WTC11 (cell line): Measurements from ENCODE around the gene SCG5. TPM values are rescaled to one million over a fixed set of nuclear protein-coding genes. Genes with fewer than 3 reads are reported as not detected.
A peak's percentile ranks its signal among the peaks of the same experiment; 100 is the strongest.

Experiments used
- ATAC-seq: fragments of 200-7000 bp; cut with Tn5 transposase; 2 replicates; pipeline ENCODE4 v1.10.0; 2021; ENCODE audit warnings: mild to moderate bottlenecking, moderate library complexity
- Bru-seq: library from RNA; stranded (reverse); fragments of 400-500 nt; gene quantifications from one replicate; lab custom pipeline; 2021; lab: Mats Ljungman, UMichigan
- CTCF ChIA-PET: fragments of 300-600 bp; sonication (Branson Sonifier 250); formaldehyde crosslinking; loops from one replicate; lab custom pipeline; 2021; ENCODE audit warnings: antibody characterized with exemption; lab: Charles Lee
- POLR2A ChIA-PET: fragments of 350-600 bp; sonication (Branson Sonifier 250); formaldehyde crosslinking; loops from one replicate; lab custom pipeline; 2021; ENCODE audit warnings: antibody characterized with exemption; lab: Charles Lee
- DNase-seq: peaks from one replicate; pipeline ENCODE4 v3.0.0; 2021; ENCODE audit warnings: low spot score
- H3K27ac Mint-ChIP-seq: 2 replicates; pipeline ENCODE4 v1.8.0; 2021; ENCODE audit warnings: mixed read lengths
- H3K27me3 Mint-ChIP-seq: 2 replicates; pipeline ENCODE4 v1.8.0; 2021; ENCODE audit warnings: low read depth, mild to moderate bottlenecking, moderate library complexity, mixed read lengths
- H3K36me3 Mint-ChIP-seq: 2 replicates; pipeline ENCODE4 v1.8.0; 2021; ENCODE audit warnings: mixed read lengths
- H3K4me1 Mint-ChIP-seq: 2 replicates; pipeline ENCODE4 v1.8.0; 2022; ENCODE audit warnings: mixed read lengths
- H3K4me3 Mint-ChIP-seq: 2 replicates; pipeline ENCODE4 v1.8.0; 2021; ENCODE audit warnings: mild to moderate bottlenecking, moderate library complexity, mixed read lengths
- H3K9me3 Mint-ChIP-seq: 2 replicates; pipeline ENCODE4 v1.8.0; 2021; ENCODE audit warnings: mixed read lengths
- ATF1 ChIP-seq: sonication (generic); formaldehyde crosslinking; IDR thresholded peaks from 2 replicates; pipeline ENCODE4 v1.8.1; 2023; ENCODE audit warnings: mild to moderate bottlenecking, moderate library complexity, missing genetic modification reagents
- CREM ChIP-seq: sonication (generic); formaldehyde crosslinking; IDR thresholded peaks from 2 replicates; pipeline ENCODE4 v1.8.1; 2022; ENCODE audit warnings: mild to moderate bottlenecking, missing genetic modification reagents, moderate library complexity
- EMX1 ChIP-seq: fragments of 250-450 bp; sonication (Bioruptor Pico); IDR thresholded peaks from 2 replicates; pipeline ENCODE4 v1.8.0; 2021; ENCODE audit warnings: mild to moderate bottlenecking
- MYBL2 ChIP-seq: sonication (generic); formaldehyde crosslinking; IDR thresholded peaks from 2 replicates; pipeline ENCODE4 v1.8.1; 2023; ENCODE audit warnings: mild to moderate bottlenecking, moderate library complexity, missing genetic modification reagents
- PRRX2 ChIP-seq: fragments of 250-450 bp; sonication (Bioruptor Pico); IDR thresholded peaks from 2 replicates; pipeline ENCODE4 v1.8.0; 2021; ENCODE audit warnings: mild to moderate bottlenecking
- SP1 ChIP-seq: sonication (generic); formaldehyde crosslinking; conservative IDR thresholded peaks from 2 replicates; pipeline ENCODE4 v1.8.1; 2022; ENCODE audit warnings: missing genetic modification reagents
- TCF7 ChIP-seq: sonication (generic); formaldehyde crosslinking; IDR thresholded peaks from 2 replicates; pipeline ENCODE4 v1.8.0; 2022; ENCODE audit warnings: mild to moderate bottlenecking, low read depth, missing genetic modification reagents, moderate library complexity
- TEAD1 ChIP-seq: sonication (generic); formaldehyde crosslinking; IDR thresholded peaks from 2 replicates; pipeline ENCODE4 v1.8.0; 2022; ENCODE audit warnings: mild to moderate bottlenecking, missing genetic modification reagents
- ZBTB21 ChIP-seq: sonication (generic); formaldehyde crosslinking; IDR thresholded peaks from 2 replicates; pipeline ENCODE4 v1.8.1; 2023; ENCODE audit warnings: mild to moderate bottlenecking, missing genetic modification reagents, borderline replicate concordance
- ZNF416 ChIP-seq: fragments of 250-450 bp; sonication (Bioruptor Pico); IDR thresholded peaks from 2 replicates; pipeline ENCODE4 v1.9.0; 2021; ENCODE audit warnings: mild to moderate bottlenecking, inconsistent platforms
- ZNF423 ChIP-seq: fragments of 250-450 bp; sonication (Bioruptor Pico); IDR thresholded peaks from 2 replicates; pipeline ENCODE4 v2.1.2; 2022; ENCODE audit warnings: mild to moderate bottlenecking, moderate library complexity
- long read RNA-seq, 3 experiments: library from RNA in 1 of 3; library from capped mRNA in 1 of 3; library from polyadenylated mRNA in 1 of 3; unstranded in 2 of 3; stranded (forward) in 1 of 3; transcript quantifications; one replicate each; pipeline ENCODE4 v2.0.0, GENCODE V29; 2021
- total RNA-seq: library from RNA; stranded (reverse); gene quantifications from 3 replicates; pipeline ENCODE4 v1.2.3, GENCODE V29; 2021
- TF ChIP-seq, protein P1 (sequence below): sonication (generic); formaldehyde crosslinking; IDR thresholded peaks from 2 replicates; pipeline ENCODE4 v1.8.1; 2023; ENCODE audit warnings: mild to moderate bottlenecking, missing genetic modification reagents, borderline replicate concordance
- TF ChIP-seq, protein P2 (sequence below): sonication (generic); formaldehyde crosslinking; IDR thresholded peaks from 2 replicates; pipeline ENCODE4 v1.8.1; 2022; ENCODE audit warnings: mild to moderate bottlenecking, moderate library complexity, missing genetic modification reagents
- TF ChIP-seq, protein P3 (sequence below): sonication (generic); formaldehyde crosslinking; IDR thresholded peaks from 2 replicates; pipeline ENCODE4 v1.8.1; 2022; ENCODE audit warnings: low read depth, missing genetic modification reagents, borderline replicate concordance
- TF ChIP-seq, protein P4 (sequence below): fragments of 250-450 bp; sonication (Bioruptor Pico); IDR thresholded peaks from 2 replicates; pipeline ENCODE4 v1.9.0; 2021; ENCODE audit warnings: mild to moderate bottlenecking, borderline replicate concordance
- TF ChIP-seq, protein P5 (sequence below): sonication (generic); formaldehyde crosslinking; IDR thresholded peaks from 2 replicates; pipeline ENCODE4 v1.8.0; 2023; ENCODE audit warnings: missing genetic modification reagents, mild to moderate bottlenecking, borderline replicate concordance

SCG5 gene, protein sequence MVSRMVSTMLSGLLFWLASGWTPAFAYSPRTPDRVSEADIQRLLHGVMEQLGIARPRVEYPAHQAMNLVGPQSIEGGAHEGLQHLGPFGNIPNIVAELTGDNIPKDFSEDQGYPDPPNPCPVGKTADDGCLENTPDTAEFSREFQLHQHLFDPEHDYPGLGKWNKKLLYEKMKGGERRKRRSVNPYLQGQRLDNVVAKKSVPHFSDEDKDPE
- total RNA-seq = 14.2 to 28.7 TPM (median 27.2 TPM) in 3 replicates
- Bru-seq, nascent RNA = percentile 66 among the genes with signal in this experiment
- long read RNA-seq, experiment 1, transcript SCG5-202 (6 exons, 1,235 nt) = major isoform, 10 of 23 reads
- long read RNA-seq, experiment 1, transcript SCG5-201 (6 exons, 1,238 nt) = minor isoform, 9 of 23 reads
- long read RNA-seq, experiment 1, partial matches to known transcripts = 2 of 23 reads
- long read RNA-seq, experiment 1, other reads (novel, unspliced or antisense) = 2 of 23 reads
- long read RNA-seq, experiment 2, transcript SCG5-201 (6 exons, 1,238 nt) = minor isoform, 7 of 51 reads
- long read RNA-seq, experiment 2, transcript SCG5-204 (4 exons, 659 nt) = minor isoform, 5 of 51 reads
- long read RNA-seq, experiment 2, transcript SCG5-202 (6 exons, 1,235 nt) = major isoform, 10 of 51 reads
- long read RNA-seq, experiment 2, partial matches to known transcripts = 26 of 51 reads
- long read RNA-seq, experiment 2, other reads (novel, unspliced or antisense) = 1 of 51 reads
- long read RNA-seq, experiment 3, transcript SCG5-202 (6 exons, 1,235 nt) = minor isoform, 24 of 62 reads
- long read RNA-seq, experiment 3, transcript SCG5-201 (6 exons, 1,238 nt) = major isoform, 26 of 62 reads
- long read RNA-seq, experiment 3, partial matches to known transcripts = 9 of 62 reads
- long read RNA-seq, experiment 3, other reads (novel, unspliced or antisense) = 3 of 62 reads

DNA sequence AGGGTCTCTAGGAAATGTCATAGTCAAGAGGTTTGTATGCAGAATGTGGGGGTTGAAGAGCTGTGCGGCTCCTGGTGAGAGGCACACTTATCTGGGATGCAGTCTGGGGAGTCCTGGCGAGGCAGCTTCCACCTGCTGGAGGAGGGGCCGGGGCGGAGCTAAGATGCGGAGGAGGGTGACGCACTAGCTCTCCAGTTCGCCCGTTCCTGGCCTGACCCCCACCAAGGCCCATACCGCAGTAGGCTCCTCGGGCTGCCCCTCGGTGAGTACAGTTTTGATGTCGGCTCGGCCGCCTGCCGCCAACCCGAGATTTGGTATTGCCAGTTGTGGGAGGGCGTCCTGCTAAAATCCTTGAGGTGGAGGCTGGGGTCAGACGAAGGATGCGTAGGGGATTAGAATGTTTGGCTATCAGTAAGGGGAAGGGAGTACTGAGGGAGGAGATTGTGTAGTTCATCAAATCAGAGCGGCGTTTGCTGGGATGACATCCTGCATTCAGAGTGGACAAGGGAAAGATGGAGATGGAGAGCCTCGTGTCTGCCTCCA is at the start of gene SCG5:
Gene SCG5 (plus strand): TSS at position 194 of the 543 bp plus-strand sequence. CDS start 1,883 bp downstream, outside the sequence.
- Mint-ChIP-seq H3K36me3 (peaks cover 25% of the 10 kb centered on the region), H3K4me1 (peaks cover 40% of the 10 kb centered on the region), H3K27me3 (no peaks in the 10 kb centered on the region), H3K4me3 (peak within 1 kb of the TSS; percentile 89), H3K9me3 (no peaks in the 10 kb centered on the region), H3K27ac (peak within 1 kb of the TSS; percentile 96)
- peak; percentile 99 for ATAC-seq
- ChIA-PET POLR2A (interaction anchor here (0.6 to 1.3 kb wide), 3 partner anchors 27 to 675 kb away, joined by 3 to 5 read pairs (median 4); no protein-coding TSS in a partner anchor), CTCF (interaction anchor here (1.2 to 1.8 kb wide), 3 partner anchors 9 to 352 kb away, joined by 4 to 14 read pairs (median 5); no protein-coding TSS in a partner anchor)
- peak; percentile 90 for DNase-seq
- TF ChIP-seq CREM (CRISPR knock-in tag) (peak; percentile 37; the same call in 1 of the 2 replicates), ZNF416 (CRISPR knock-in tag) (peak; percentile 42; the same call in 1 of the 2 replicates), TEAD1 (CRISPR knock-in tag) (no peak), TCF7 (CRISPR knock-in tag) (no peak), EMX1 (CRISPR knock-in tag) (0 out of 2 replicates have a peak, but pooled peaks have one; percentile 53), MYBL2 (CRISPR knock-in tag) (0 out of 2 replicates have a peak, but pooled peaks have one; percentile 50), ZBTB21 (CRISPR knock-in tag) (no peak), SP1 (CRISPR knock-in tag) (peak; percentile 66; the same call in 1 of the 2 replicates), ATF1 (no peak), PRRX2 (CRISPR knock-in tag) (peak; percentile 73; the same call in 1 of the 2 replicates), ZNF423 (0 out of 2 replicates have a peak, but pooled peaks have one; percentile 11)
- TF ChIP-seq, protein P1, sequence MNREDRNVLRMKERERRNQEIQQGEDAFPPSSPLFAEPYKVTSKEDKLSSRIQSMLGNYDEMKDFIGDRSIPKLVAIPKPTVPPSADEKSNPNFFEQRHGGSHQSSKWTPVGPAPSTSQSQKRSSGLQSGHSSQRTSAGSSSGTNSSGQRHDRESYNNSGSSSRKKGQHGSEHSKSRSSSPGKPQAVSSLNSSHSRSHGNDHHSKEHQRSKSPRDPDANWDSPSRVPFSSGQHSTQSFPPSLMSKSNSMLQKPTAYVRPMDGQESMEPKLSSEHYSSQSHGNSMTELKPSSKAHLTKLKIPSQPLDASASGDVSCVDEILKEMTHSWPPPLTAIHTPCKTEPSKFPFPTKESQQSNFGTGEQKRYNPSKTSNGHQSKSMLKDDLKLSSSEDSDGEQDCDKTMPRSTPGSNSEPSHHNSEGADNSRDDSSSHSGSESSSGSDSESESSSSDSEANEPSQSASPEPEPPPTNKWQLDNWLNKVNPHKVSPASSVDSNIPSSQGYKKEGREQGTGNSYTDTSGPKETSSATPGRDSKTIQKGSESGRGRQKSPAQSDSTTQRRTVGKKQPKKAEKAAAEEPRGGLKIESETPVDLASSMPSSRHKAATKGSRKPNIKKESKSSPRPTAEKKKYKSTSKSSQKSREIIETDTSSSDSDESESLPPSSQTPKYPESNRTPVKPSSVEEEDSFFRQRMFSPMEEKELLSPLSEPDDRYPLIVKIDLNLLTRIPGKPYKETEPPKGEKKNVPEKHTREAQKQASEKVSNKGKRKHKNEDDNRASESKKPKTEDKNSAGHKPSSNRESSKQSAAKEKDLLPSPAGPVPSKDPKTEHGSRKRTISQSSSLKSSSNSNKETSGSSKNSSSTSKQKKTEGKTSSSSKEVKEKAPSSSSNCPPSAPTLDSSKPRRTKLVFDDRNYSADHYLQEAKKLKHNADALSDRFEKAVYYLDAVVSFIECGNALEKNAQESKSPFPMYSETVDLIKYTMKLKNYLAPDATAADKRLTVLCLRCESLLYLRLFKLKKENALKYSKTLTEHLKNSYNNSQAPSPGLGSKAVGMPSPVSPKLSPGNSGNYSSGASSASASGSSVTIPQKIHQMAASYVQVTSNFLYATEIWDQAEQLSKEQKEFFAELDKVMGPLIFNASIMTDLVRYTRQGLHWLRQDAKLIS = no peak
- TF ChIP-seq, protein P2, sequence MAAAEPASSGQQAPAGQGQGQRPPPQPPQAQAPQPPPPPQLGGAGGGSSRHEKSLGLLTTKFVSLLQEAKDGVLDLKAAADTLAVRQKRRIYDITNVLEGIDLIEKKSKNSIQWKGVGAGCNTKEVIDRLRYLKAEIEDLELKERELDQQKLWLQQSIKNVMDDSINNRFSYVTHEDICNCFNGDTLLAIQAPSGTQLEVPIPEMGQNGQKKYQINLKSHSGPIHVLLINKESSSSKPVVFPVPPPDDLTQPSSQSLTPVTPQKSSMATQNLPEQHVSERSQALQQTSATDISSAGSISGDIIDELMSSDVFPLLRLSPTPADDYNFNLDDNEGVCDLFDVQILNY (CRISPR knock-in tag) = no peak
- TF ChIP-seq, protein P3, sequence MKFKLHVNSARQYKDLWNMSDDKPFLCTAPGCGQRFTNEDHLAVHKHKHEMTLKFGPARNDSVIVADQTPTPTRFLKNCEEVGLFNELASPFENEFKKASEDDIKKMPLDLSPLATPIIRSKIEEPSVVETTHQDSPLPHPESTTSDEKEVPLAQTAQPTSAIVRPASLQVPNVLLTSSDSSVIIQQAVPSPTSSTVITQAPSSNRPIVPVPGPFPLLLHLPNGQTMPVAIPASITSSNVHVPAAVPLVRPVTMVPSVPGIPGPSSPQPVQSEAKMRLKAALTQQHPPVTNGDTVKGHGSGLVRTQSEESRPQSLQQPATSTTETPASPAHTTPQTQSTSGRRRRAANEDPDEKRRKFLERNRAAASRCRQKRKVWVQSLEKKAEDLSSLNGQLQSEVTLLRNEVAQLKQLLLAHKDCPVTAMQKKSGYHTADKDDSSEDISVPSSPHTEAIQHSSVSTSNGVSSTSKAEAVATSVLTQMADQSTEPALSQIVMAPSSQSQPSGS = no peak
- TF ChIP-seq, protein P4, sequence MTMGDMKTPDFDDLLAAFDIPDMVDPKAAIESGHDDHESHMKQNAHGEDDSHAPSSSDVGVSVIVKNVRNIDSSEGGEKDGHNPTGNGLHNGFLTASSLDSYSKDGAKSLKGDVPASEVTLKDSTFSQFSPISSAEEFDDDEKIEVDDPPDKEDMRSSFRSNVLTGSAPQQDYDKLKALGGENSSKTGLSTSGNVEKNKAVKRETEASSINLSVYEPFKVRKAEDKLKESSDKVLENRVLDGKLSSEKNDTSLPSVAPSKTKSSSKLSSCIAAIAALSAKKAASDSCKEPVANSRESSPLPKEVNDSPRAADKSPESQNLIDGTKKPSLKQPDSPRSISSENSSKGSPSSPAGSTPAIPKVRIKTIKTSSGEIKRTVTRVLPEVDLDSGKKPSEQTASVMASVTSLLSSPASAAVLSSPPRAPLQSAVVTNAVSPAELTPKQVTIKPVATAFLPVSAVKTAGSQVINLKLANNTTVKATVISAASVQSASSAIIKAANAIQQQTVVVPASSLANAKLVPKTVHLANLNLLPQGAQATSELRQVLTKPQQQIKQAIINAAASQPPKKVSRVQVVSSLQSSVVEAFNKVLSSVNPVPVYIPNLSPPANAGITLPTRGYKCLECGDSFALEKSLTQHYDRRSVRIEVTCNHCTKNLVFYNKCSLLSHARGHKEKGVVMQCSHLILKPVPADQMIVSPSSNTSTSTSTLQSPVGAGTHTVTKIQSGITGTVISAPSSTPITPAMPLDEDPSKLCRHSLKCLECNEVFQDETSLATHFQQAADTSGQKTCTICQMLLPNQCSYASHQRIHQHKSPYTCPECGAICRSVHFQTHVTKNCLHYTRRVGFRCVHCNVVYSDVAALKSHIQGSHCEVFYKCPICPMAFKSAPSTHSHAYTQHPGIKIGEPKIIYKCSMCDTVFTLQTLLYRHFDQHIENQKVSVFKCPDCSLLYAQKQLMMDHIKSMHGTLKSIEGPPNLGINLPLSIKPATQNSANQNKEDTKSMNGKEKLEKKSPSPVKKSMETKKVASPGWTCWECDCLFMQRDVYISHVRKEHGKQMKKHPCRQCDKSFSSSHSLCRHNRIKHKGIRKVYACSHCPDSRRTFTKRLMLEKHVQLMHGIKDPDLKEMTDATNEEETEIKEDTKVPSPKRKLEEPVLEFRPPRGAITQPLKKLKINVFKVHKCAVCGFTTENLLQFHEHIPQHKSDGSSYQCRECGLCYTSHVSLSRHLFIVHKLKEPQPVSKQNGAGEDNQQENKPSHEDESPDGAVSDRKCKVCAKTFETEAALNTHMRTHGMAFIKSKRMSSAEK (CRISPR knock-in tag) = 0 out of 2 replicates have a peak, but pooled peaks have one; percentile 33
- TF ChIP-seq, protein P5, sequence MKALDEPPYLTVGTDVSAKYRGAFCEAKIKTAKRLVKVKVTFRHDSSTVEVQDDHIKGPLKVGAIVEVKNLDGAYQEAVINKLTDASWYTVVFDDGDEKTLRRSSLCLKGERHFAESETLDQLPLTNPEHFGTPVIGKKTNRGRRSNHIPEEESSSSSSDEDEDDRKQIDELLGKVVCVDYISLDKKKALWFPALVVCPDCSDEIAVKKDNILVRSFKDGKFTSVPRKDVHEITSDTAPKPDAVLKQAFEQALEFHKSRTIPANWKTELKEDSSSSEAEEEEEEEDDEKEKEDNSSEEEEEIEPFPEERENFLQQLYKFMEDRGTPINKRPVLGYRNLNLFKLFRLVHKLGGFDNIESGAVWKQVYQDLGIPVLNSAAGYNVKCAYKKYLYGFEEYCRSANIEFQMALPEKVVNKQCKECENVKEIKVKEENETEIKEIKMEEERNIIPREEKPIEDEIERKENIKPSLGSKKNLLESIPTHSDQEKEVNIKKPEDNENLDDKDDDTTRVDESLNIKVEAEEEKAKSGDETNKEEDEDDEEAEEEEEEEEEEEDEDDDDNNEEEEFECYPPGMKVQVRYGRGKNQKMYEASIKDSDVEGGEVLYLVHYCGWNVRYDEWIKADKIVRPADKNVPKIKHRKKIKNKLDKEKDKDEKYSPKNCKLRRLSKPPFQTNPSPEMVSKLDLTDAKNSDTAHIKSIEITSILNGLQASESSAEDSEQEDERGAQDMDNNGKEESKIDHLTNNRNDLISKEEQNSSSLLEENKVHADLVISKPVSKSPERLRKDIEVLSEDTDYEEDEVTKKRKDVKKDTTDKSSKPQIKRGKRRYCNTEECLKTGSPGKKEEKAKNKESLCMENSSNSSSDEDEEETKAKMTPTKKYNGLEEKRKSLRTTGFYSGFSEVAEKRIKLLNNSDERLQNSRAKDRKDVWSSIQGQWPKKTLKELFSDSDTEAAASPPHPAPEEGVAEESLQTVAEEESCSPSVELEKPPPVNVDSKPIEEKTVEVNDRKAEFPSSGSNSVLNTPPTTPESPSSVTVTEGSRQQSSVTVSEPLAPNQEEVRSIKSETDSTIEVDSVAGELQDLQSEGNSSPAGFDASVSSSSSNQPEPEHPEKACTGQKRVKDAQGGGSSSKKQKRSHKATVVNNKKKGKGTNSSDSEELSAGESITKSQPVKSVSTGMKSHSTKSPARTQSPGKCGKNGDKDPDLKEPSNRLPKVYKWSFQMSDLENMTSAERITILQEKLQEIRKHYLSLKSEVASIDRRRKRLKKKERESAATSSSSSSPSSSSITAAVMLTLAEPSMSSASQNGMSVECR = no peak
